Right lobe of liver (tissue), 4 donors: ENCODE results near the gene METAP1D.

Experiments
- CTCF ChIP-seq, 4 donors: fragments of 200-600 bp in 3 of 4; fragments of 450-650 bp in 1 of 4; IDR thresholded peaks; one replicate each; pipeline versions ENCODE4 v1.5.1 to v1.8.0; 2016 to 2022; ENCODE audit warnings: antibody characterized with exemption in 4 of 4, mild to moderate bottlenecking in 2 of 4
- POLR2A ChIP-seq: fragments of 450-650 bp; IDR thresholded peaks from one replicate; pipeline ENCODE4 v1.6.1; 2017; ENCODE audit warnings: antibody characterized with exemption, mild to moderate bottlenecking
- donor health status: DM: no; HTN: no; CAD: no.
- donor health status: DM: no; HTN: no; CAD: no.
- donor health status: DM: no; HTN: yes; CAD: no.

GRCh38 chr2:172066394-172066886, 66.7 kb downstream of the METAP1D start:
- TF ChIP-seq CTCF (IDR thresholded peaks at IDR 0.05), result no peak
- no peak for TF ChIP-seq POLR2A
